GM21528 (cell line): Measurements from ENCODE around the gene FER1L5.
A peak's percentile ranks its signal among the peaks of the same experiment; 100 is the strongest.
"Not testable (repeated sequence)": the region's sequence is repeated elsewhere in the genome, so short reads cannot be mapped to it uniquely, and the experiment has no call there.

ENCODE experiments used
- ATAC-seq: cut with Tn5 transposase; IDR thresholded peaks from one replicate; pipeline ENCODE4 v1.9.1; 2021; ENCODE audit warnings: mild to moderate bottlenecking, moderate library complexity; ENCODE audit not compliant: unreplicated experiment, low FRiP score

FER1L5 gene

DNA sequence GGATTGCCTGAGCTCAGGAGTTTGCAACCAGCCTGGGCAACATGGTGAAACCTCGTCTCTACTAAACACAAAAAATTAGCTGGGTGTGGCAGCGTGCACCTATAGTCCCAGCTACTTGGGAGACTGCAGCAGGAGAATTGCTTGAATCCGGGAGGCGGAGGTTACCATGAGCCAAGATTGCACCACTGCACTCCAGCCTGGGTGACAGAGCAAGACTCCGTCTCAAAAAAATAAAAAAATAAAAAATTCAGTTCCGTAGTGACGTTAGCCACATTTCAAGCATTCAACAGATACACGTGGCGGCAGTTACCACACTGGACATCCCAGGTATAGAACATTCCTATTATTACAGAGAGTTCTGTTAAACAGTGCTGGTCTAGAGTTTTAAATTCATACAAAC lies 8.9 kb upstream of the FER1L5 start:
- ATAC-seq: no peak

DNA sequence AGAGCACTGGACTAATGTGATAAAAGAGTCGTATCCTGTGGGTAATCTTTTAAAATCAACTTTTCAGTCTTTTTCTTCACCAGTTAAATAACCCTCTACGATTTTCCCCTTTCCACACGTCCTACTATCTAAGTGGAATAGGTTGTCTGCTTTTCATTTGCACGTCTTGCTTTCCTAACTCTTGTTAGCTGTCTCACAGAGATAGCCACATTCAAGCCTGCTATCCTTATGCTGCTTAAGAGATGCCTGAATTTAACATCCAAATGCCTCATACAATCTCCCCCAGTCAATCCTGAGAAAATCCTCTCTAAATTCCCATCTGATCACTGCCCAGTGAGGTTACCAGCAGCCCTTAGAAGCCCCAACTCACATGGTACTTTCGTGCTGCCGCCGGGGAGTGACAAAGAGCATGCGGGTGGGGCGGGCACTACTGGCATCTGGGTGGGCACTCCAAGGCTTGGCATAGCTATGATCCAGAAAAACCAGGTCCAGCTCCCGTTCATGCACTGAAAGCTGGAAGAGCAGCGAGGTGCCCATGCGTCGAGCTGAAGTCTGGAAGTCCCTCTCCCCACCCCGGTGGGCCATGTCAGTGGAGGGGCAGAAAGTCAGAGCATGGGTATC lies 5.9 kb upstream of the FER1L5 start:
- no peak for ATAC-seq

DNA sequence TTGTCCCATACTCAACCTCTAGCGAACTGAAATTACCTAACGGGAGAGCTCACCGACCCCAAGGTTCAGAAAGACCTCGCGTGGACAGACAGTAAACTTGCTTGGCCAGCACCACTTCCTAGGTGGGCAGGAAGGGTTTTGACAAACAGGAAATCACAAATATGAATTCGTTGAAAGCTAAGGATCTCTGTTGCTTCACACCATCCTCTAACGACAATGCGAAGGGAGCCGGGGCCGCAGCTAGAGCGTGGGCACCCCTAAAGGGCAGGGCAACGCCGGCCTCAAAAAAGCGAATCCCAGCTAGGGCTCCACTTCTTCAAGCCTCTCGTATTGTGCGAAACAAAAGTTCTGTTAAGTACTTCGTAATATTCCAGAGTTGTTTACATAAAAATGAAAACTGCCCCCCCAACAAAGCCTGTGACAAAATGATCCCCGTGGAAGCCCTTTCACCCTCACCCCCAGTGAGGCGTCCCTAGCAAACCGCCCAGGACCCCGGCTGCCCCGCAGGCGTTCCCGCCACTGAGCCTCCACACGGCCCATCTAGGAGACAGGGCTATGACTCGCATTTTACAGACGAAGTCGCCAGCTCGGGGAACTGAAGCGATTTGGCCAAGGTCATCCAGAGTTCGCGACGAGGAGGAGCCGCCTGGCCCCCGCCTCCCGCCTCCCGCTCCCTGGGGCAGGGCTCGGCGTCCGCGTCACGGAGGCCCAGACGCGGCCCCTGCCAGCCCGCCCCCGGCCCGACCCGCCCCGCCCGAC lies 5.0 kb upstream of the FER1L5 start:
- peak; percentile 58 for ATAC-seq

DNA sequence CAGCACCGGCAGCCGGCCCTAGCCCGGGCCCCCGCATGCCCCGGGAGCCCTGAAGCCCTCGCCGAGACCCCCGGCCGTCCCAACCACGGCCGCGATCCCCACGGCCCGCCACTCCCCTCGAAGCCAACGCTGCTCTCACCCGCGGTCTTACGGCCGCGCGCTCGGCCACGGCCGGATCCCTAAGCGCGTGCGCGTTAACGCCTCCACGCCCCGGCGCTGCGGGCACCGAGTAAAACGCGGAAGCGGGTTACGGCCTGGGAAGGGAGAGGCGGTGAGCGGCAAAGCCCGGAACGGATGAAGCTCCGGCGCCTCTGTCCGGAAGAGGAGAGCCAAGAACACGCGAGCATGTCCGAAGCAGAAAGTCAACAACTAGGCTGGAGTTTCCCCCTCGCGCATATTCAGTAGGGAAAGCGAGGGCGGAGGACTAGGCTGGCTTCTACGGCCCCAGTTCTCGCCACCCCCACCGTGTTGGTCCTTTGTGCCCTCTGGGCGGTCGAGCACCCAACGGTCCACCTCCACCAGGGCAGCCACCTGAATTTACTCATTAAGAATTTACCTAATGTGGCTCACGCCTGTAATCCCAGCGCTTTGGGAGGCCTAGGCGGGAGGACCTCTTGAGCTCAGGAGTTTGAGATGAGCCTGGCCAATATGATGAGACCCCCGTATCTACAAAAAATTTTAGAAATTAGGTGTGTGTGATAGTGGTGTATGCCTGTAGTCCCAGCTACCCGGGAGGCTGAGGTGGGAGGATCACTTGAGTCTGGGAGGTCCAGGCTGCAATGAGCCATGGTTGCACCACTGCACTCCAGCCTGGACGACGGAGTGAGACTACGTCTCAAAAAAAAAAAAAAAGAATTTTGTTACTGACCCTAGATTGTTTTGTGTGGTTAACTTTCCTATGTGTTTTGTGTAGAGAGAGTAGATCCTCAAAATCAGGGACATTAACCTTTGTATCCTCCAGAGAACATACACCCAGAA lies 4.1 kb upstream of the FER1L5 start, which contains the start of gene KANSL3:
KANSL3 (minus strand) TSS at position 169 of the 978 bp plus-strand sequence. CDS start 1,177 bp downstream, outside the sequence.
- peak; percentile 82 for ATAC-seq

DNA sequence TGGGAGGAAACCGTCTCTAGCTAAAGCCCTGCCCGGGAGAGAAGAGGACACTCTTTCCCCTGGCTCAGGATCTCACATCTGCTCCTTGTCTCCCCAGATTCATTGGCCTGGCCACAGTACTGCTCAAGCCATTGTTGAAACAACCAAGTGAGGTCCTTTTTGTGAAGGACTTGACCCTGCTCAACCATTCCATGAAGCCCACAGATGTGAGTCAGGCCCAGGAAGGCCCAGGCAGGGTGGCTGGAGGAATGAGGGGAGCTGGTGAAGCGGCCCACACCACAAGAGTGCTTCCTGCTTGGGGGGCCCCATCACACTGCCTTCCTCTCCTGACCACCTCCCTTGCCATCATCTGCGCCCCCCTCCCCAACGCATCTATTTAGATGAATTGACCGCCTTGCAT lies 5.1 kb downstream of the FER1L5 start:
- no peak for ATAC-seq

DNA sequence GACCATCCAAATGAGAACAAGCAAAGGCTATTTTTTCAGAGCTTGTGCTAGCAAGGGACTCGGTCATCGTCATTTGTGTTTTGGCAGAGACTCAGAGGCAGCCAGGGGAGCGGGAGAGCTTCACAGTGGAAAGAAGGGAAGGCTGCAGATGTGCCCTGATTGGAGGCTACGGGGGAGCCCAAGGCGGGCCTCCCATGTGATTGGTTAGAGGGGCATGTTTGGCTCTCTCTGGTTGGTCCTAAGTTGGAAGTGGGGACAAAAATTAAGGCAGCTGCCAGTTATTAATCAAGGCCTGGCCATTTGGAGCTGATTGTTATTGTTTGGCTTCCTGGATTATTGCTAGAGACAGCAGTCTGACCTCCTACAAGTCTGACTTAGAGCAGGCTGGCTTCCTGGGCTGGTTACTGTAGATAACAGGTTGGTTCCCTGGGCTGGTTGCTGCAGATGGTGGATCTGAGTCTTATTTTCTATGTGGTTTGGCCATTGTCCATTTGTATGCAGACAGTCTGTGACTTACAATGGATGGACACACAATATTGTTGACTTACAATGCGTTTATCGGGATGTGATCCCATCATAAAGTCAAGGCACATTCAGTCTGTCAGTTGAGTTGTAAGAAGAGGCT lies 5.9 kb downstream of the FER1L5 start:
- ATAC-seq: no peak

DNA sequence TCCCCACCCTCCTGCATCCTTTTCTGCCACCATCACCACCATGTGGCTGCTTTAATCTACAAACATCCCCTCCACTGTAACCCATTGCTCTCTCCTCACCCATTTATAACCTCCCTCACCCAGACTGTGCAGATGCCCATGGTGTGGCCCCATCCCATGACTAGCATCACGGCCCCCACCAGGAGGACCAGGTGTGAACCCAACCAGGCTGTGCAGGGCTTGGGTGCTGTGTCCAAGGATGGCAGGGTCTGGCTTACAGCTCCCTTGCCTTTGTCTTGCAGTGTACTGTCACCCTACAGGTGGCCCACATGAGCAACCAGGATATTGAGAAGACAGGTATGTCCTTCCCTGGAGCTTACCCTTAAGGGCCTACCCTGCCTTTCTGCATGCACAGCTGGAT lies 6.8 kb downstream of the FER1L5 start:
- ATAC-seq: no peak

DNA sequence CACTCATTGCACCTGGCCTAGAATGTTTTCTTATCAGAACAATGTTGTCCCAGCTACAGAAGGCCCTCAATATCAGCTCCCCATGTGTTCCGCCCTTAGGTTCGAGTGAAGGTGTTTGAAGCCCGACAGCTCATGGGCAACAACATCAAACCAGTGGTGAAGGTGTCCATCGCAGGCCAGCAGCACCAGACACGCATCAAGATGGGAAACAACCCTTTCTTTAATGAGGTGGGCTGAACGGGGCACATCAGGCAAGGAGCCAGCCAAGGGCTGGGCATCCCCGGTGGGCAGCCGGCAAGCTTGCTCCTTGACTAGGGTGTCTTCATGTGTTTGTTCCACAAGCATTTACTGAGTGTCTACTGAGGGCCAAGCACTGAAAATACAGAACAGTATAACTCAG lies 9.2 kb downstream of the FER1L5 start:
- ATAC-seq: no peak

DNA sequence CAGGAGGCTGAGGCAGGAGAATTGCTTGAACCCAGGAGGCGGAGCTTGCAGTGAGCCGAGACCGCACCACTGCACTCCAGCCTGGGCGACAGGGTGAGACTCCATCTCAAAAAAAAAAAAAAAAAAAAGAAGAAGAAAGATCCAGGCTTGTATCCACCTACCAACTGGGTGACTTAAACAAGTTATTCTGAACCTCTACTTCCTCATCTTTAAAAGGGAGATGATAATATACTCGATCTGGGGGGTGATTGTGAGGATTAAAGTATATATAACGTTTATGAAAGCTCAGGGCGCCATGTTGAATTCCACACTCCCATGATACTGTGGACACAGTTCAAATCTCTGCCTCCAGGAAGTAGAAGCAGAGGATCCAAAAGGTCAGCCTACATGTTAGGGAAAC lies 12.2 kb downstream of the FER1L5 start:
- not testable (repeated sequence) for ATAC-seq

DNA sequence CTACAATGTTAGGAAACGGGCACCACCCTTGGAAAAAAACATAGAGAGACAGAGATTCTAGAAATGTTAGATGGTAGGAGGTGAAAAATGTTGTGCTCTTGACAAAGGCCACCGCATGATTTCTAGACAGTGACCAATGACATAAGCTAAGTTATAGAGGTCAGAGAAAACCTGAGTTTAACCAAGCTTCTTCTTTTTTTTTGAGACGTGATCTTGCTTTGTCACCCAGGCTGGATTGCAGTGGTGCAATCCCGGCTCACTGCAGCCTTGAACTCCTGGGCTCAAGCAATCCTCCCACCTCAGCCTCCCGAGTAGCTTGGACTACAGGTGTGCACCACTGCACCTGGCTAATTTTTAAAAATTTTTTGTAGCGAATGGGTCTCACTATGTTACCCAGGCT lies 13.0 kb downstream of the FER1L5 start:
- ATAC-seq: no peak

DNA sequence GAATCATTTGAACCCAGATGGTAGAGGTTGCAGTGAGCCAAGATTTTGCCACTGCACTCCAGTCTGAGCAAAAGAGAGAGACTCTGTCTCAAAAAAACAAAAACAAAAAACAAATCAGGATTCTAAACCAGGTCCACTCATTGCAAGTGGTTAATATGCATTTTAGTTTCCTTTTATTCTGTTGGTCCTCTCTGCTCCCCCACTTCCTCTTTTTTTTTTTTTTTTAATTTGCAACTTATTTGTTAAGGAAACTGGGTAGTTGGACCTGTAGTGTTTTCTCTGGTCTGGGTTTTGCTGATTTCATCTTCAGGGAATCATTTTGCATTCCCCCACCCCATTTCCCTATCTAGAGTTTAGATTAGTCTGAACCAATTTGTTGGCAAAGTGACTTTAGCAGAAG lies 14.0 kb downstream of the FER1L5 start:
- no peak for ATAC-seq

DNA sequence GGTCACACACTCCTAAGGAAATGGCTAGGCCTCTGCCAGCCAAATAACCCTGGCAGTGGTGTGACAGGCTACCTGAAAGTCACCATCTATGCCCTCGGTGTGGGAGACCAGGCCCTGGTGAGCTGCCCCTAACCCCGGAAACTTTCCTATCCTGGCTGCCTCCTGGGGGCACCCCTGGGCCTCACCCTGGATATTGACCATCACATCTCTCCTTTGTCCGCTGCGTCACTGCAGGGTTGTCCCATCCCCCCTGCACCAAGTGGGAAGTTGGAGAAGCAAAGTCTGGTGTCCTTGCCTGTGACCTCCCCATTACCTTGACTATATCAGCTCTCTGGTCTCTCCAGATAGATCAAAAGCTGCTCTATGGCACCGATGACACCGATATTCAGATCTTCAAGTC lies 18.8 kb downstream of the FER1L5 start:
- ATAC-seq: no peak

DNA sequence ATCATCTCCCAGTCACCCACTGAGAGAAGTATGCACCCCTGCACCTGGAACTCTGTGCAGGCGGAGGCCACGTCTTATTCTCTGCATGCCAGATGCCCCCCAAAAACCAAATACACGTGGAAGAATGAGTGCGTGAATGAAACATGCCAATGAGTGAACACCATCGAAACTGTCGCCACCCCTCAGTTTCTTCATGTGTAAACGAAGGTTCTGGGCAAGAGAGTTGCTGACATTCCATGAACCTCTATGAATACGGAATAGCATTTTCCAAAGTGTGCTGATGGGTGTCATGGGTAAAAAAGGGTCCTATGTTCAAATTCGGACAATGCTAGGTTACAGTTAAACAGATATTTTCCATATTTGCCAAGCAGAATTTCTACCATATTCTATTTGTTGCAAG lies 19.8 kb downstream of the FER1L5 start:
- no peak for ATAC-seq

DNA sequence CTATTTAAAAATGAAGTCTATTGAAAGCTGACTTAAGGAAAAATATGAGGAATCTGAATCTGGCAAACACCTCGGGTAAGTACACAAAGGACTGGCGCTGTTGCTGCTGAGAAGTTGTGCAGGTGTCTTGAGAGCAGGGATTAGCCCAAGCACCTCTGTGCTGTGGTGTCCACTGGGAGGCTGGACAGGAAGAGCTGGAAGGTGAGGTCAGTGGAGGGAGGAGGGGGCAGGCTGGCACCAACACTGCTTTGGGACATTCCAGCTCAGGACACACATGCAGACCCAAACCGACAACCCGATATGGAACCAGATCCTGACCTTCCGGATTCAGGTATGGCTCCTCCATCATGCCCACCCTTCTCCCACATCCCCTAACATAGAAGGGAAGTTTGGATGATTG lies 20.6 kb downstream of the FER1L5 start:
- no peak for ATAC-seq

DNA sequence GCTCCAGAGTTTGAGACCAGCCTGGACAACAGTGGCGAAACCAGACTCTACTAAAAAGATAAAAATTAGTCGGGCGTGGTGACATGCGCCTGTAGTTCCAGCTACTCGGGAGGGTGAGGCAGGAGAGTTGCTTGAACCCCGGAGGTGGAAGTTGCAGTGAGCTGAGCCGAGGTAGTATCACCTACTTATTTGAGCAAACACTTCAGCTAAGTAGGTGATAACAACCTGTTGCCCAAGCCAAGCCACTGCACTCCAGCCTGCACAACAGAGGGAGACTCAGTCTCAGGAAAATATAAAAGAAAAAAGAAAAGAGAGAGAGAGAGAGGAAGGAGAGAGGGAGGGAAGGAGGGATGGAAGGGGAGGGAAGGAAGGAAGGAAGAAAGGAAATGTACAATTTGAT lies 21.3 kb downstream of the FER1L5 start:
- no peak for ATAC-seq

DNA sequence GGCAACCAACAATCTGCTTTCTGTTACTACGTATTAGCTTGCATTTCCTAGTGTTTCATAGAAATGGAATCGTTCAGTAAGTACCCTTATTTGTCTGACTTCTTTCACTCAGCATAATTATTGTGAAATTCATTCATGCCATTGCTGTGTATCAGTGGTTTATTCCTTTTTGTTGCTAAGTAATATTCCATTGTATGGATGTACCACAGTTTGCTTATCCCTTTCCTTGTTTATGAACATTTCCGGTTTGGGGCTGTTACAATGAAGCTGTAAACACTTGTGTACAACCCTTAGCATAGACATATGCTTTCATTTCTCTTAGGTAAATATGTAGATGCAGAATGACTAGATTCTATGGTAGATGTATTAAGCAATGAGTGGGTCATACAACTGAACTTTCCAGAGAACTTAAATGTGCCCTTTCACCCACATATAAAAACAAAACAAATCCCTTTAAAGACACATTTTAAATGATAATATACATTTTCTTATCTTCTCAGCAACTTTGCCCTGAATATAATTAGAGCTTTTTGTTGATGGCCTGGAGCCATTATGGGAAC lies 21.9 kb downstream of the FER1L5 start:
- ATAC-seq: no peak

DNA sequence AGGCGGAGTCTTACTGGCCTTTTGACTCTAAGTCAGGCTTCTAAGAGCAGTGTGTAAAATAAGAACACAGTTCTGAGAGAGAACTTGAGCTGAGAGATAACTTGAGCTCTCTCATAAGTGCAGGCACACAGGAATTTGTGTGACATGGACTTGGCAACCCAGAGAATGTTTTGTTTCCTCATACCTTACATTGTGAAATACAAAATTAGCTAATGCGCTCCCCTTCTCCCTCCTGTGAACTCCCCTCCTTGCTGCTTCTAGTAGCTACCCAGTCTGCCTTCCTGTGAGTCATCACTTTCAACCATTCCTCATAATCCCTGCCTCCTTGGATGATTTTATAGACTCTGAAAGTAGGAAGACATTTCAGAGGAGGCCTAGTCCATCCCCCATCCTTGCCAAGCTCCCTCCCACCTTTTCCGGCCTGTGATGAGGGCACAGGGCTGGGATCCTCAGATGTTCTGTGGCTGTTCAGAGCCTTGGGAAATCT lies 22.6 kb downstream of the FER1L5 start:
- no peak for ATAC-seq

DNA sequence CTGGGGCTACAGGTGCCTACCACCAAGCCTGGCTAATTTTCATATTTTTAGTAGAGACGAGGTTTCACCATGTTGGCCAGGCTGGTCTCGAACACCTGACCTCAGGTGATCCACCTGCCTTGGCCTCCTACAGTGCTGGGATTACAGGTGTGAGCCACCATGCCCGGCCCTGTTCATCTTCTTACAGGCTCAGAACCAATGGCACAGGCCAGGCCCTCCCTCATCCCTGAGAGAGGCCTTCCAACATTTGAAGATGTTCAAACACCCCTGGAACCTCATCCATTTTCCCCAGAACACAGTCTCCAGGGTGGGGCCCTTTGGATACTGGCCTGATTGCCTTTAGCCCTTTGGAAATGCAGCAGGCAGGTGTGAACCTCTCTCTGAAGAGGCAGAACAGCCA lies 23.2 kb downstream of the FER1L5 start:
- not testable (repeated sequence) for ATAC-seq

DNA sequence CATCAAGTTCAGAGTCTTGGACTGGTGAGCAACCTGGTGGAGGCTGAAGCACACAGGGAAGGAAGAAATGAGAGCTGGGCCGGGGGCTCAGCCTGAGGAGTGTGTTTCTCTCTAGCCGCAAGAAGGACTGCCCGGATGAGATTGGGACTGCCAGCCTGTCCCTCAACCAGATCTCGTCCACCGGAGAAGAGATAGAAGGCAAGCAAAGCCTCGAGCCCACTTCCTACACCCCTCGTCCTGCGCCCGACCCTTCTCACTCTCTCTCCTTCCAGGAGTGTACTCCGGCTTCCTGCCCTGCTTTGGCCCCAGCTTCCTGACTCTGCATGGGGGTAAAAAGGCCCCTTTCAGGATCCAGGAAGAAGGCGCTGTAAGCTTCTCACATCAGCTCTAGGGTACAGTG lies 26.2 kb downstream of the FER1L5 start:
- no peak for ATAC-seq

DNA sequence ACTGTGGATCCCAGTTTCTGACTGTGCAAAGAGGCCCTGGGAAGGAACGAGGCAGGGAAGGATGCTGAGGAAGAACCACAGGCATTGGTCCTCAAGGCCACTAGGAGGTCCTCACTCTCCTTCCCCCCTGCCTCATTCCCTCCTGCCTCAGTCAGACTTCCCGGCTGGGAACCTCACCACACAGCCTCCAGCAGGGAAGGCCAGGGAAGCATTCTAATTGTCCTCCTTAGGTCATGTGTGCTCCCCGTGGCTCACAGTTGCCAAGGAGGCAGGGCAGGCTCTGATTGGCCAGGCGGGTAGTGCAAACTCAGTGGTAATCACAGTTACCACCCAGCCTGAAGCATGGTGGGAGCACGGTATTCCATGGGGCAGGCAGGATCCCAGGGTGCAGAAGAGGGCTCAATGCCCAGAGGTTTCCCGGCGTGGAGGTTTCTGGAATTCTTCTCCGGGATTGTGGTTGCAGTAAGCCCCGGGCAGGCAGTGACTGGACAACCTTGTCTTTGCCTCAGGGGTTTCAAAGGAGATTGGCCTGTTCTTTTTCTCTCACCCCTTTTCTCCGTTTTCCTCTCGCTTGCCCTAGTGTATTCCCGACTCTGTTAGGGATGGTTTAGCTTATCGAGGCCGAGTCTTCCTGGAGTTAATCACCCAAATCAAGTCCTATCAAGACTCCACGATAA lies 27.1 kb downstream of the FER1L5 start:
- ATAC-seq: no peak
